Endothelial cell of umbilical vein (primary cell): ENCODE measurements around the gene ARL3. TPM values are rescaled to one million over a fixed set of nuclear protein-coding genes. Genes with fewer than 3 reads are reported as not detected.

ENCODE experiments used
- BruUV-seq: library from RNA; stranded (reverse); fragments of 400-500 nt; replicated peaks from 2 replicates; lab custom pipeline; 2021; lab: Mats Ljungman, UMichigan
- CTCF ChIA-PET: fragments of 300-600, 350-600 bp; sonication (Branson Sonifier 250); formaldehyde crosslinking; loops from one replicate; lab custom pipeline; 2021; ENCODE audit warnings: antibody characterized with exemption, inconsistent platforms; lab: Charles Lee
- POLR2A ChIA-PET: fragments of 300-600, 350-600 bp; sonication (Branson Sonifier 250); formaldehyde crosslinking; loops from one replicate; lab custom pipeline; 2021; ENCODE audit warnings: antibody characterized with exemption, inconsistent platforms; lab: Charles Lee
- DNase-seq: peaks from one replicate; pipeline ENCODE4 v3.0.0-alpha.2; 2011; ENCODE audit warnings: low read depth, low spot score
- FAIRE-seq: peaks from 2 replicates; lab custom pipeline; 2011; peaks lifted over from hg19 to GRCh38; lab: Jason Lieb, UNC
- H2AFZ ChIP-seq: 2 replicates; pipeline ENCODE4 v1.6.0; 2012; ENCODE audit warnings: low read depth, low read length, control low read depth, inconsistent platforms
- H3K27ac ChIP-seq: 2 replicates; pipeline ENCODE4 v1.5.1; 2011; ENCODE audit warnings: low read depth, mild to moderate bottlenecking, control low read depth, low read length, moderate library complexity; ENCODE audit not compliant: insufficient read depth
- H3K27me3 ChIP-seq, 2 experiments: 2 replicates each; pipeline versions ENCODE4 v1.6.0 to v1.6.1; 2011; ENCODE audit warnings: low read length in 2 of 2, mixed read lengths in 1 of 2; ENCODE audit not compliant: control insufficient read depth in 2 of 2, insufficient read depth in 2 of 2
- H3K36me3 ChIP-seq, 2 experiments: 2 replicates in 1 of 2; 3 replicates in 1 of 2; pipeline ENCODE4 v1.5.1; 2011; ENCODE audit warnings: low read length in 2 of 2, mild to moderate bottlenecking in 1 of 2, moderate library complexity in 1 of 2; ENCODE audit not compliant: control insufficient read depth in 2 of 2, insufficient read depth in 2 of 2; ENCODE audit errors: extremely low read depth in 1 of 2
- H3K4me1 ChIP-seq: 3 replicates; pipeline ENCODE4 v1.5.1; 2011; ENCODE audit warnings: mild to moderate bottlenecking, low read length; ENCODE audit not compliant: control insufficient read depth, insufficient read depth; ENCODE audit errors: extremely low read depth
- H3K4me2 ChIP-seq: 2 replicates; pipeline ENCODE4 v1.6.1; 2011; ENCODE audit warnings: low read length, control low read depth, mixed read lengths; ENCODE audit not compliant: insufficient read depth
- H3K4me3 ChIP-seq, 3 experiments: fragments of 200-600 bp in 1 of 3; sonication (generic), shearing (Covaris generic) in 1 of 3; replicated peaks in 1 of 3; 2 replicates each; pipeline ENCODE4 v1.5.1; 2011 to 2016; ENCODE audit warnings: control low read depth in 3 of 3, low read length in 3 of 3, mild to moderate bottlenecking in 2 of 3, inconsistent platforms in 1 of 3, low read depth in 1 of 3, moderate library complexity in 1 of 3; ENCODE audit not compliant: insufficient read depth in 1 of 3
- H3K79me2 ChIP-seq: 2 replicates; pipeline ENCODE4 v1.6.0; 2012; ENCODE audit warnings: low read length, inconsistent platforms; ENCODE audit not compliant: control insufficient read depth, insufficient read depth
- H3K9ac ChIP-seq: replicated peaks from 2 replicates; pipeline ENCODE3; 2011; ENCODE audit warnings: low read length, control low read depth; ENCODE audit not compliant: insufficient read depth; ENCODE audit errors: extremely low read depth
- H3K9me1 ChIP-seq: replicated peaks from 3 replicates; pipeline ENCODE4 v1.6.0; 2011; ENCODE audit warnings: mild to moderate bottlenecking, low read length; ENCODE audit not compliant: control insufficient read depth, insufficient read depth; ENCODE audit errors: extremely low read depth
- H3K9me3 ChIP-seq: replicated peaks from 2 replicates; pipeline ENCODE4 v1.5.1; 2012; ENCODE audit warnings: low read length, inconsistent platforms; ENCODE audit not compliant: control insufficient read depth, insufficient read depth
- H4K20me1 ChIP-seq: replicated peaks from 2 replicates; pipeline ENCODE3; 2011; ENCODE audit warnings: mild to moderate bottlenecking, low read length; ENCODE audit not compliant: control insufficient read depth, insufficient read depth; ENCODE audit errors: extremely low read depth
- CTCF ChIP-seq, 2 donors: IDR thresholded peaks; 1 replicate in 1 of 2; 2 replicates in 1 of 2; pipeline ENCODE4 v1.5.1; 2011; ENCODE audit warnings: low read length in 2 of 2, mild to moderate bottlenecking in 2 of 2, moderate library complexity in 2 of 2, control low read depth in 1 of 2, inconsistent platforms in 1 of 2, low read depth in 1 of 2; ENCODE audit not compliant: insufficient read depth in 1 of 2; ENCODE audit errors: extremely low read depth in 1 of 2
- EZH2 ChIP-seq: IDR thresholded peaks from 2 replicates; pipeline ENCODE4 v1.6.1; 2012; ENCODE audit warnings: borderline replicate concordance, low read depth, mild to moderate bottlenecking, moderate library complexity, low read length, inconsistent platforms; ENCODE audit not compliant: severe bottlenecking
- FOS ChIP-seq: IDR thresholded peaks from 2 replicates; pipeline ENCODE4 v1.6.1; 2011; ENCODE audit warnings: mild to moderate bottlenecking, low read length, moderate library complexity, borderline replicate concordance; ENCODE audit not compliant: insufficient read depth
- GATA2 ChIP-seq: IDR thresholded peaks from 2 replicates; pipeline ENCODE4 v1.7.0; 2011; ENCODE audit warnings: low read depth, mild to moderate bottlenecking, moderate library complexity, mixed read lengths, low read length; ENCODE audit not compliant: insufficient read length, insufficient read depth
- JUN ChIP-seq: IDR thresholded peaks from 2 replicates; pipeline ENCODE4 v1.6.1; 2011; ENCODE audit warnings: borderline replicate concordance, low read depth; ENCODE audit not compliant: insufficient read length, insufficient read depth
- MYC ChIP-seq: IDR thresholded peaks from one replicate; pipeline ENCODE4 v1.6.1; 2011; ENCODE audit warnings: mild to moderate bottlenecking, low read depth, low read length
- POLR2A ChIP-seq: IDR thresholded peaks from 2 replicates; pipeline ENCODE4 v1.6.1; 2012; ENCODE audit warnings: low read depth, mild to moderate bottlenecking, control low read depth, low read length
- POLR2AphosphoS5 ChIP-seq: IDR thresholded peaks from 2 replicates; pipeline ENCODE4 v1.6.1; 2012; ENCODE audit warnings: low read depth, mild to moderate bottlenecking, control low read depth, low read length, moderate library complexity; ENCODE audit not compliant: insufficient read depth
- dilution Hi-C: fragments of 300-500 bp; cut with MboI; formaldehyde crosslinking; loops from one replicate; pipeline ENCODE4 v1.15.0; 2019; ENCODE audit warnings: low sequenced_read_pairs; ENCODE audit not compliant: extremely low pct_ligation_motif_present
- intact Hi-C: fragments of 100-400 bp; cut with micrococcal nuclease; formaldehyde crosslinking; loops from one replicate; pipeline ENCODE4 v1.10.0; 2022
- polyA plus RNA-seq, 4 experiments: library from polyadenylated mRNA; depleted of rRNA in 3 of 4; stranded (reverse) in 3 of 4; unstranded in 1 of 4; fragments of >200 nt; gene quantifications; 2 replicates each; pipeline versions ENCODE4 v1.2.1 to v1.2.3, GENCODE V29; 2011 to 2012; ENCODE audit warnings: missing spikeins in 1 of 4
- total RNA-seq: library from RNA; stranded (reverse); gene quantifications from 2 replicates; pipeline ENCODE4 v1.2.3, GENCODE V29; 2021
- TF ChIP-seq, protein P1 (sequence below): IDR thresholded peaks from 2 replicates; pipeline ENCODE4 v1.6.1; 2011; ENCODE audit not compliant: insufficient read depth, insufficient read length

The ARL3 gene
- total and polyA plus RNA-seq, 2 donors (not counting 3 experiments of a cell fraction or from before 2014, with no cell fraction given) = 6.6 to 11.0 TPM

DNA sequence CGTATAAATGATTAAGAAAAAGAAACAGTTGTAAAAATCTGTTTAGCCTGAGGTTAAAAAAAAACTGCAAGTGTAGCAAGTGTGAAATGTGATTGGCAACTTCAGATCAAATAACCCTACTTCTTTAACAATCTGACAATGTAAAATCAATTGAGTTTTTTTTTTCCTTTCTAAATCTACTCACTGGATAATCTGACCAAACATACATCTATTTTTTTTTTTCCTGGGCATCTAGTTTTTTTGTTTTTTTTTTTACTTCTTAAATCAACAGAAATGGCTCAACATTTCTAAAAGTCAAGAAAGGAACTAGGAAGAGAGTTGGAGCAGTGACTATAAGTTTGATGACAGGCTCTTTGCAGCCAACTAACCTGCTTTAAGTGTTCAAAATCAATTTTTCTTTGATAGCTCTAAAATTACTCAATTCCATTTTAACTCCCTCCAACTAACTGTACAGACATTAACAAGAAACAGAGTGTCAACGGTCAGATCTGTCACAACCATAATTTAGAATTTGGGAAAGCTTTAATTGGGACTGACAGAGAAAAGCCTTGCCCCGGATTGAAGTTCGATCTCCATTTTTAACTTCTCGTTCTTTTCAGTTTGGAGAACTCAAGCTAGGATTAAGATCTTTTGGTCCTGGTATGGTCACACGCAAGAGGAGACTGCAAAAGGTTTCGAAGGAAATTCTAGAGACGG lies 1.2 kb downstream of the ARL3 start:
- Histone ChIP-seq H3K4me1 (peaks cover 23% of the 10 kb centered on the region), H3K9me3 (no peaks in the 10 kb centered on the region), H3K36me3 (no peaks in the 10 kb centered on the region), H3K27ac (peak overlapping the region; percentile 38), H3K9me1 (no peaks in the 10 kb centered on the region), H3K27me3 (no peaks in the 10 kb centered on the region), H3K9ac (peak overlapping the region; percentile 78), H2AFZ (peak overlapping the region; percentile 80), H3K79me2 (peaks cover 16% of the 10 kb centered on the region), H3K4me2 (peak overlapping the region; percentile 94), H4K20me1 (no peaks in the 10 kb centered on the region), H3K4me3 (peak overlapping the region; percentile 51 to 85 (median 62))
- FAIRE-seq (peak; percentile 31), DNase-seq (no peak)
- ChIA-PET CTCF (interaction anchor here (0.6 to 7.1 kb wide), 11 partner anchors 9 to 531 kb away, joined by 3 to 75 read pairs (median 6); partner anchors contain the start of gene SUFU), POLR2A (interaction anchor here (1.5 kb wide), 1 partner anchor 30 kb away, joined by 6 read pairs; the partner anchor contains the start of gene WBP1L)
- TSS peak; percentile 51 for BruUV-seq
- dilution Hi-C loops (no loop called here), intact Hi-C loops (loop anchor here (2.0 to 5.0 kb wide), 3 partner anchors 34 to 318 kb away; partner anchors contain the start of gene NFKB2)
- TF ChIP-seq CTCF (IDR thresholded peaks at IDR 0.05; ENCODE audit: extremely low read depth in 1 of 2, insufficient read depth in 1 of 2, low read depth in 1 of 2, low read length in 2 of 2) = no peak
- TF ChIP-seq, protein P1, sequence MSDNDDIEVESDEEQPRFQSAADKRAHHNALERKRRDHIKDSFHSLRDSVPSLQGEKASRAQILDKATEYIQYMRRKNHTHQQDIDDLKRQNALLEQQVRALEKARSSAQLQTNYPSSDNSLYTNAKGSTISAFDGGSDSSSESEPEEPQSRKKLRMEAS = no peak
- TF ChIP-seq JUN = no peak
- no peak for TF ChIP-seq FOS
- no peak for TF ChIP-seq POLR2A
- no peak for TF ChIP-seq MYC
- TF ChIP-seq EZH2 = no peak
- TF ChIP-seq GATA2 = no peak
- TF ChIP-seq POLR2AphosphoS5 = no peak
